HepG2 (cell line): Measurements from ENCODE around the gene TRIO. TPM values are rescaled to one million over a fixed set of nuclear protein-coding genes. Genes with fewer than 3 reads are reported as not detected.

Experiments
- ATAC-seq: fragments of 200-7000 bp; cut with Tn5 transposase; 3 replicates; pipeline ENCODE4 v1.9.1; 2020; ENCODE audit warnings: mild to moderate bottlenecking, moderate library complexity
- BruUV-seq: library from RNA; stranded (reverse); fragments of 400-500 nt; replicated peaks from 2 replicates; lab custom pipeline; 2021; lab: Mats Ljungman, UMichigan
- CTCF ChIA-PET: fragments of 300-600 bp; formaldehyde crosslinking; extraction: SDS; loops from one replicate; lab custom pipeline; 2021; ENCODE audit warnings: low total read pairs, inconsistent platforms, low intra/inter-chr PET ratio; lab: Yijun Ruan, JAX
- POLR2A ChIA-PET: fragments of 350-600 bp; sonication (Branson Sonifier 250); formaldehyde crosslinking; loops from one replicate; lab custom pipeline; 2020; ENCODE audit warnings: antibody characterized with exemption, inconsistent platforms; lab: Yijun Ruan, JAX
- DNase-seq: peaks from one replicate; pipeline ENCODE4 v3.0.0-alpha.2; 2015; ENCODE audit warnings: low spot score
- FAIRE-seq: peaks from 3 replicates; lab custom pipeline; 2011; peaks lifted over from hg19 to GRCh38; lab: Jason Lieb, UNC
- H2AFZ ChIP-seq: one replicate; pipeline ENCODE4 v1.6.1; 2011; ENCODE audit warnings: low read length, inconsistent platforms
- H3K27ac ChIP-seq: fragments of 300-600 bp; 3 replicates; pipeline ENCODE4 v1.8.0; 2011; ENCODE audit warnings: mixed run types, mild to moderate bottlenecking, mixed read lengths, low read length, inconsistent platforms; ENCODE audit not compliant: insufficient read depth; ENCODE audit errors: extremely low read length
- H3K27me3 ChIP-seq, 2 experiments: fragments of 200-600 bp in 1 of 2; 2 replicates in 1 of 2; 3 replicates in 1 of 2; pipeline versions ENCODE4 v1.6.0 to v1.8.0; 2011; ENCODE audit warnings: low read length in 2 of 2, mild to moderate bottlenecking in 2 of 2, moderate library complexity in 2 of 2, inconsistent platforms in 1 of 2; ENCODE audit not compliant: insufficient read depth in 2 of 2, control insufficient read depth in 1 of 2
- H3K36me3 ChIP-seq, 2 experiments: fragments of 200-600 bp in 1 of 2; replicated peaks in 1 of 2; 2 replicates in 1 of 2; 3 replicates in 1 of 2; pipeline versions ENCODE4 v1.5.1 to v1.8.0; 2011; ENCODE audit warnings: low read length in 2 of 2, inconsistent platforms in 1 of 2; ENCODE audit not compliant: insufficient read depth in 2 of 2, control insufficient read depth in 1 of 2
- H3K4me1 ChIP-seq: 2 replicates; pipeline ENCODE4 v1.5.1; 2012; ENCODE audit warnings: low read length, inconsistent platforms; ENCODE audit not compliant: insufficient read depth
- H3K4me2 ChIP-seq: 2 replicates; pipeline ENCODE4 v1.6.0; 2011; ENCODE audit warnings: low read depth, low read length, inconsistent platforms
- H3K4me3 ChIP-seq, 3 experiments: fragments of 200-600 bp in 1 of 3; sonication (generic), shearing (Covaris generic) in 1 of 3; replicated peaks in 1 of 3; 2 replicates each; pipeline ENCODE4 v1.5.1; 2011 to 2016; ENCODE audit warnings: low read length in 3 of 3, inconsistent platforms in 2 of 3, low read depth in 2 of 3, mild to moderate bottlenecking in 2 of 3, control low read depth in 1 of 3, mixed read lengths in 1 of 3; ENCODE audit not compliant: insufficient read depth in 1 of 3
- H3K79me2 ChIP-seq: one replicate; pipeline ENCODE4 v1.6.1; 2011; ENCODE audit warnings: low read length, inconsistent platforms; ENCODE audit not compliant: insufficient read depth
- H3K9ac ChIP-seq: 2 replicates; pipeline ENCODE4 v1.6.0; 2011; ENCODE audit warnings: mild to moderate bottlenecking, low read depth, low read length, inconsistent platforms; ENCODE audit not compliant: insufficient read depth
- H3K9me3 ChIP-seq: 2 replicates; pipeline ENCODE4 v1.5.1; 2012; ENCODE audit warnings: mild to moderate bottlenecking, low read length
- H4K20me1 ChIP-seq: 2 replicates; pipeline ENCODE4 v1.6.0; 2011; ENCODE audit warnings: inconsistent platforms, mild to moderate bottlenecking, low read length, moderate library complexity; ENCODE audit not compliant: insufficient read depth
- AHR ChIP-seq: IDR thresholded peaks from 2 replicates; pipeline ENCODE4 v1.6.1; 2018; ENCODE audit warnings: missing genetic modification reagents, missing compliant biosample characterization
- BORCS8-MEF2B ChIP-seq: sonication (generic); formaldehyde crosslinking; IDR thresholded peaks from 2 replicates; pipeline ENCODE4 v1.8.0; 2022; ENCODE audit warnings: mild to moderate bottlenecking, missing genetic modification reagents
- CHD2 ChIP-seq: IDR thresholded peaks from 2 replicates; pipeline ENCODE4 v1.6.1; 2011; ENCODE audit warnings: low read depth, low read length, improper control_type of control experiment
- IRF9 ChIP-seq: sonication (generic); formaldehyde crosslinking; IDR thresholded peaks from 2 replicates; pipeline ENCODE4 v1.8.0; 2022; ENCODE audit warnings: missing genetic modification reagents, mild to moderate bottlenecking, borderline replicate concordance
- MAF1 ChIP-seq: sonication (generic); formaldehyde crosslinking; IDR thresholded peaks from 2 replicates; pipeline ENCODE4 v1.5.0; 2020; ENCODE audit warnings: missing genetic modification reagents, borderline replicate concordance
- MLXIP ChIP-seq: sonication (generic); formaldehyde crosslinking; IDR thresholded peaks from 2 replicates; pipeline ENCODE4 v1.9.0; 2021; ENCODE audit warnings: missing genetic modification reagents, borderline replicate concordance
- MYC ChIP-seq: sonication (generic); formaldehyde crosslinking; IDR thresholded peaks from 2 replicates; pipeline ENCODE4 v1.9.0; 2021; ENCODE audit warnings: missing genetic modification reagents, borderline replicate concordance
- MZF1 ChIP-seq: sonication (generic); formaldehyde crosslinking; IDR thresholded peaks from 2 replicates; pipeline ENCODE4 v1.8.1; 2023; ENCODE audit warnings: mild to moderate bottlenecking, missing genetic modification reagents, borderline replicate concordance
- PHF8 ChIP-seq: sonication (generic); formaldehyde crosslinking; IDR thresholded peaks from 2 replicates; pipeline ENCODE4 v1.5.0; 2020; ENCODE audit warnings: missing genetic modification reagents
- PRPF4 ChIP-seq: fragments of 200-400 bp; formaldehyde crosslinking; IDR thresholded peaks from 2 replicates; pipeline ENCODE4 v1.6.1; 2016; ENCODE audit warnings: low read length, low read depth; ENCODE audit not compliant: poor library complexity, severe bottlenecking
- RFX1 ChIP-seq: fragments of 450-650 bp; IDR thresholded peaks from 2 replicates; pipeline ENCODE4 v1.6.1; 2017
- SMAD9 ChIP-seq: sonication (generic); formaldehyde crosslinking; IDR thresholded peaks from 2 replicates; pipeline ENCODE4 v1.5.1; 2020; ENCODE audit warnings: mild to moderate bottlenecking, missing genetic modification reagents
- SRSF4 ChIP-seq: fragments of 200-400 bp; formaldehyde crosslinking; IDR thresholded peaks from one replicate; pipeline ENCODE4 v1.6.1; 2018; ENCODE audit warnings: mild to moderate bottlenecking, low read depth, low read length, moderate library complexity; ENCODE audit not compliant: poor library complexity, severe bottlenecking
- SUZ12 ChIP-seq: fragments of 150-350 bp; IDR thresholded peaks from 2 replicates; pipeline ENCODE4 v1.6.1; 2014; ENCODE audit warnings: low read depth, low read length
- WIZ ChIP-seq: sonication (generic); formaldehyde crosslinking; IDR thresholded peaks from 2 replicates; pipeline ENCODE4 v1.5.1; 2020; ENCODE audit warnings: mild to moderate bottlenecking, missing genetic modification reagents
- ZBTB20 ChIP-seq: sonication (generic); formaldehyde crosslinking; IDR thresholded peaks from 2 replicates; pipeline ENCODE4 v1.8.1; 2023; ENCODE audit warnings: missing genetic modification reagents, low read depth, mild to moderate bottlenecking, borderline replicate concordance
- ZFY ChIP-seq: sonication (generic); formaldehyde crosslinking; IDR thresholded peaks from 2 replicates; pipeline ENCODE4 v1.4.0; 2020; ENCODE audit warnings: missing genetic modification reagents
- ZNF354B ChIP-seq: sonication (generic); formaldehyde crosslinking; IDR thresholded peaks from 2 replicates; pipeline ENCODE4 v1.8.0; 2022; ENCODE audit warnings: mild to moderate bottlenecking, missing genetic modification reagents
- ZNF766 ChIP-seq: sonication (generic); formaldehyde crosslinking; IDR thresholded peaks from 2 replicates; pipeline ENCODE4 v1.5.0; 2020; ENCODE audit warnings: missing genetic modification reagents, borderline replicate concordance
- WGBS: methylation state at CpG from one replicate; pipeline ENCODE4 v1.1.6; 2017; ENCODE audit warnings: low lambda C conversion rate; 5-methylcytosine and 5-hydroxymethylcytosine counted together
- in situ Hi-C: cut with HindIII; loops from 2 replicates; pipeline ENCODE4 v1.10.0; 2017; ENCODE audit warnings: low pct_unique_long_range_greater_than_20kb; ENCODE audit not compliant: extremely low pct_ligation_motif_present
- intact Hi-C: fragments of 100-400 bp; cut with micrococcal nuclease; formaldehyde crosslinking; loops from one replicate; pipeline ENCODE4 v1.10.0; 2022; ENCODE audit not compliant: unreplicated experiment
- polyA plus RNA-seq, 8 experiments: library from polyadenylated mRNA; depleted of rRNA in 3 of 8; stranded (reverse) in 7 of 8; unstranded in 1 of 8; fragments of >200 nt; fragmentation: Illumina TruSeq in 4 of 8; extraction: Trizol in 4 of 8; gene quantifications; 2 replicates each; pipeline versions ENCODE4 v1.2.1 to v1.2.3, GENCODE V29; 2011 to 2016; ENCODE audit warnings: low read depth in 4 of 8, missing spikeins in 1 of 8, mixed read lengths in 1 of 8; ENCODE audit not compliant: insufficient read depth in 1 of 8
- total RNA-seq, 5 experiments: library from RNA; depleted of rRNA; stranded (reverse); fragments of >200 nt; fragmentation: Illumina TruSeq; extraction: Trizol; gene quantifications; 2 replicates each; pipeline ENCODE4 v1.2.3, GENCODE V29; 2016; ENCODE audit warnings: low read depth in 1 of 5

Gene TRIO
- total and polyA plus RNA-seq, 2 of the 13 experiments (the other 11 are each of a cell fraction or from before 2014, with no cell fraction given): 45.2 to 45.9 TPM

- WGBS: 98% methylated on average over 5 of the region's 5 CpGs
- TF ChIP-seq PHF8: no peak
- TF ChIP-seq CHD2: no peak
- TF ChIP-seq MAF1 (CRISPR knock-in tag): no peak
- TF ChIP-seq PRPF4: no peak
- TF ChIP-seq MZF1 (CRISPR knock-in tag): no peak
- TF ChIP-seq RFX1: no peak
- no peak for TF ChIP-seq AHR
- TF ChIP-seq SUZ12: no peak
- TF ChIP-seq ZFY (CRISPR knock-in tag): no peak
- no peak for TF ChIP-seq BORCS8-MEF2B (CRISPR knock-in tag)
- TF ChIP-seq SRSF4: no peak
- no peak for TF ChIP-seq IRF9
- no peak for TF ChIP-seq MYC (CRISPR knock-in tag)
- no peak for TF ChIP-seq ZBTB20 (CRISPR knock-in tag)
- no peak for TF ChIP-seq ZNF766 (CRISPR knock-in tag)
- TF ChIP-seq WIZ (CRISPR knock-in tag): no peak
- no peak for TF ChIP-seq ZNF354B (CRISPR knock-in tag)
- TF ChIP-seq SMAD9 (CRISPR knock-in tag): no peak
- TF ChIP-seq MLXIP (CRISPR knock-in tag): no peak
- H3K27ac ChIP-seq: no peak overlapping the region
- H3K27me3 ChIP-seq: no peaks in the 10 kb centered on the region
- DNase-seq (no peak), FAIRE-seq (no peak), ATAC-seq (no peak)
- H4K20me1 ChIP-seq: peaks cover 25% of the 10 kb centered on the region
- BruUV-seq: no TSS peak
- POLR2A ChIA-PET: no interaction called here
- in situ Hi-C loops (no loop called here), intact Hi-C loops (no loop called here)
- CTCF ChIA-PET: no interaction called here
- H3K4me2 ChIP-seq: no peak overlapping the region
- H3K36me3 ChIP-seq: no peaks in the 10 kb centered on the region
- H3K4me1 ChIP-seq: peaks cover 48% of the 10 kb centered on the region
- H3K9me3 ChIP-seq: no peaks in the 10 kb centered on the region
- no peak overlapping the region for H3K9ac ChIP-seq
- H3K79me2 ChIP-seq: peaks cover 99% of the 10 kb centered on the region
- no peak overlapping the region for H3K4me3 ChIP-seq
- no peak overlapping the region for H2AFZ ChIP-seq
Observed at GRCh38 chr5:14187660-14188059, 44.5 kb downstream of the TRIO start.
